HepG2 (cell line): Measurements from ENCODE around the gene PCTP. TPM values are rescaled to one million over a fixed set of nuclear protein-coding genes. Genes with fewer than 3 reads are reported as not detected.

Source experiments
- ATAC-seq: fragments of 200-7000 bp; cut with Tn5 transposase; 3 replicates; pipeline ENCODE4 v1.9.1; 2020; ENCODE audit warnings: mild to moderate bottlenecking, moderate library complexity
- BruUV-seq: library from RNA; stranded (reverse); fragments of 400-500 nt; replicated peaks from 2 replicates; lab custom pipeline; 2021; lab: Mats Ljungman, UMichigan
- CTCF ChIA-PET: fragments of 300-600 bp; formaldehyde crosslinking; extraction: SDS; loops from one replicate; lab custom pipeline; 2021; ENCODE audit warnings: low total read pairs, inconsistent platforms, low intra/inter-chr PET ratio; lab: Yijun Ruan, JAX
- POLR2A ChIA-PET: fragments of 350-600 bp; sonication (Branson Sonifier 250); formaldehyde crosslinking; loops from one replicate; lab custom pipeline; 2020; ENCODE audit warnings: antibody characterized with exemption, inconsistent platforms; lab: Yijun Ruan, JAX
- DNase-seq: peaks from one replicate; pipeline ENCODE4 v3.0.0-alpha.2; 2015; ENCODE audit warnings: low spot score
- FAIRE-seq: peaks from 3 replicates; lab custom pipeline; 2011; peaks lifted over from hg19 to GRCh38; lab: Jason Lieb, UNC
- H2AFZ ChIP-seq: one replicate; pipeline ENCODE4 v1.6.1; 2011; ENCODE audit warnings: low read length, inconsistent platforms
- H3K27ac ChIP-seq: fragments of 300-600 bp; 3 replicates; pipeline ENCODE4 v1.8.0; 2011; ENCODE audit warnings: mixed run types, mild to moderate bottlenecking, mixed read lengths, low read length, inconsistent platforms; ENCODE audit not compliant: insufficient read depth; ENCODE audit errors: extremely low read length
- H3K27me3 ChIP-seq, 2 experiments: fragments of 200-600 bp in 1 of 2; 2 replicates in 1 of 2; 3 replicates in 1 of 2; pipeline versions ENCODE4 v1.6.0 to v1.8.0; 2011; ENCODE audit warnings: low read length in 2 of 2, mild to moderate bottlenecking in 2 of 2, moderate library complexity in 2 of 2, inconsistent platforms in 1 of 2; ENCODE audit not compliant: insufficient read depth in 2 of 2, control insufficient read depth in 1 of 2
- H3K36me3 ChIP-seq, 2 experiments: fragments of 200-600 bp in 1 of 2; replicated peaks in 1 of 2; 2 replicates in 1 of 2; 3 replicates in 1 of 2; pipeline versions ENCODE4 v1.5.1 to v1.8.0; 2011; ENCODE audit warnings: low read length in 2 of 2, inconsistent platforms in 1 of 2; ENCODE audit not compliant: insufficient read depth in 2 of 2, control insufficient read depth in 1 of 2
- H3K4me1 ChIP-seq: 2 replicates; pipeline ENCODE4 v1.5.1; 2012; ENCODE audit warnings: low read length, inconsistent platforms; ENCODE audit not compliant: insufficient read depth
- H3K4me2 ChIP-seq: 2 replicates; pipeline ENCODE4 v1.6.0; 2011; ENCODE audit warnings: low read depth, low read length, inconsistent platforms
- H3K4me3 ChIP-seq, 3 experiments: fragments of 200-600 bp in 1 of 3; sonication (generic), shearing (Covaris generic) in 1 of 3; replicated peaks in 1 of 3; 2 replicates each; pipeline ENCODE4 v1.5.1; 2011 to 2016; ENCODE audit warnings: low read length in 3 of 3, inconsistent platforms in 2 of 3, low read depth in 2 of 3, mild to moderate bottlenecking in 2 of 3, control low read depth in 1 of 3, mixed read lengths in 1 of 3; ENCODE audit not compliant: insufficient read depth in 1 of 3
- H3K79me2 ChIP-seq: one replicate; pipeline ENCODE4 v1.6.1; 2011; ENCODE audit warnings: low read length, inconsistent platforms; ENCODE audit not compliant: insufficient read depth
- H3K9ac ChIP-seq: 2 replicates; pipeline ENCODE4 v1.6.0; 2011; ENCODE audit warnings: mild to moderate bottlenecking, low read depth, low read length, inconsistent platforms; ENCODE audit not compliant: insufficient read depth
- H3K9me3 ChIP-seq: 2 replicates; pipeline ENCODE4 v1.5.1; 2012; ENCODE audit warnings: mild to moderate bottlenecking, low read length
- H4K20me1 ChIP-seq: 2 replicates; pipeline ENCODE4 v1.6.0; 2011; ENCODE audit warnings: inconsistent platforms, mild to moderate bottlenecking, low read length, moderate library complexity; ENCODE audit not compliant: insufficient read depth
- BRF2 ChIP-seq: sonication (generic); formaldehyde crosslinking; IDR thresholded peaks from 2 replicates; pipeline ENCODE4 v1.8.1; 2022; ENCODE audit warnings: mild to moderate bottlenecking, missing genetic modification reagents
- RBAK ChIP-seq: sonication (generic); formaldehyde crosslinking; IDR thresholded peaks from 2 replicates; pipeline ENCODE4 v1.5.1; 2020; ENCODE audit warnings: mild to moderate bottlenecking, missing genetic modification reagents
- RELA ChIP-seq: sonication (generic); formaldehyde crosslinking; IDR thresholded peaks from 2 replicates; pipeline ENCODE4 v1.4.0; 2020; ENCODE audit warnings: missing genetic modification reagents
- WIZ ChIP-seq: sonication (generic); formaldehyde crosslinking; IDR thresholded peaks from 2 replicates; pipeline ENCODE4 v1.5.1; 2020; ENCODE audit warnings: mild to moderate bottlenecking, missing genetic modification reagents
- ZNF253 ChIP-seq: sonication (generic); formaldehyde crosslinking; IDR thresholded peaks from 2 replicates; pipeline ENCODE4 v1.8.0; 2022; ENCODE audit warnings: mild to moderate bottlenecking, missing genetic modification reagents, borderline replicate concordance
- ZNF687 ChIP-seq: sonication (generic); formaldehyde crosslinking; IDR thresholded peaks from 2 replicates; pipeline ENCODE4 v1.5.1; 2020; ENCODE audit warnings: mild to moderate bottlenecking, missing genetic modification reagents, moderate library complexity
- in situ Hi-C: cut with HindIII; loops from 2 replicates; pipeline ENCODE4 v1.10.0; 2017; ENCODE audit warnings: low pct_unique_long_range_greater_than_20kb; ENCODE audit not compliant: extremely low pct_ligation_motif_present
- intact Hi-C: fragments of 100-400 bp; cut with micrococcal nuclease; formaldehyde crosslinking; loops from one replicate; pipeline ENCODE4 v1.10.0; 2022; ENCODE audit not compliant: unreplicated experiment
- polyA plus RNA-seq, 8 experiments: library from polyadenylated mRNA; depleted of rRNA in 3 of 8; stranded (reverse) in 7 of 8; unstranded in 1 of 8; fragments of >200 nt; fragmentation: Illumina TruSeq in 4 of 8; extraction: Trizol in 4 of 8; gene quantifications; 2 replicates each; pipeline versions ENCODE4 v1.2.1 to v1.2.3, GENCODE V29; 2011 to 2016; ENCODE audit warnings: low read depth in 4 of 8, missing spikeins in 1 of 8, mixed read lengths in 1 of 8; ENCODE audit not compliant: insufficient read depth in 1 of 8
- total RNA-seq, 5 experiments: library from RNA; depleted of rRNA; stranded (reverse); fragments of >200 nt; fragmentation: Illumina TruSeq; extraction: Trizol; gene quantifications; 2 replicates each; pipeline ENCODE4 v1.2.3, GENCODE V29; 2016; ENCODE audit warnings: low read depth in 1 of 5

The PCTP gene
- total and polyA plus RNA-seq, 2 of the 13 experiments (the other 11 are each of a cell fraction or from before 2014, with no cell fraction given), result 37.1 to 50.7 TPM

- TF ChIP-seq ZNF687 (no peak), RELA (CRISPR knock-in tag) (no peak)
These were observed 27.9 kb upstream of the PCTP start, which contains the start of gene TMEM100 (continued) for GRCh38 chr17:55722742-55723487.

- Histone ChIP-seq H3K27me3 (peaks cover 0 to 44% of the 10 kb centered on the region in 2 experiments; a peak in 4 of 5 replicates), H3K4me3 (no peak overlapping the region), H4K20me1 (no peaks in the 10 kb centered on the region), H3K36me3 (no peaks in the 10 kb centered on the region), H3K9me3 (no peaks in the 10 kb centered on the region), H3K9ac (no peak overlapping the region), H3K4me1 (no peaks in the 10 kb centered on the region), H3K27ac (no peak overlapping the region), H3K79me2 (no peaks in the 10 kb centered on the region), H3K4me2 (no peak overlapping the region), H2AFZ (no peak overlapping the region)
- ChIA-PET POLR2A (no interaction called here), CTCF (no interaction called here)
- in situ Hi-C loops (no loop called here), intact Hi-C loops (no loop called here)
- DNase-seq (no peak), ATAC-seq (no peak), FAIRE-seq (no peak)
- TF ChIP-seq ZNF253 (CRISPR knock-in tag) (no peak), BRF2 (no peak), RBAK (no peak), WIZ (CRISPR knock-in tag) (no peak)
- BruUV-seq, result no TSS peak
These were observed 27.4 kb upstream of the PCTP start for GRCh38 chr17:55723488-55723848.
